Gastrocnemius medialis (tissue), 4 donors: Measurements from ENCODE around the gene EDC3.

Source experiments
- POLR2A ChIP-seq, 2 donors: fragments of 450-650 bp; IDR thresholded peaks; one replicate each; pipeline ENCODE4 v1.6.1; 2017; ENCODE audit warnings: antibody characterized with exemption in 2 of 2, mild to moderate bottlenecking in 2 of 2, moderate library complexity in 2 of 2
- TF ChIP-seq, protein P1 (sequence below), 5 experiments: fragments of 450-650 bp in 3 of 5; fragments of 200-600 bp in 2 of 5; sonication (generic) in 2 of 5; IDR thresholded peaks in 4 of 5; conservative IDR thresholded peaks in 1 of 5; 1 replicate in 4 of 5; 2 replicates in 1 of 5; pipeline ENCODE4 v1.5.1; 2016 to 2019; ENCODE audit warnings: antibody characterized with exemption in 5 of 5, mild to moderate bottlenecking in 3 of 5, moderate library complexity in 3 of 5

GRCh38 chr15:74613089-74613952 is 82.5 kb downstream of the EDC3 start:
- no peak for TF ChIP-seq POLR2A (IDR thresholded peaks at IDR 0.05)
- TF ChIP-seq, protein P1, sequence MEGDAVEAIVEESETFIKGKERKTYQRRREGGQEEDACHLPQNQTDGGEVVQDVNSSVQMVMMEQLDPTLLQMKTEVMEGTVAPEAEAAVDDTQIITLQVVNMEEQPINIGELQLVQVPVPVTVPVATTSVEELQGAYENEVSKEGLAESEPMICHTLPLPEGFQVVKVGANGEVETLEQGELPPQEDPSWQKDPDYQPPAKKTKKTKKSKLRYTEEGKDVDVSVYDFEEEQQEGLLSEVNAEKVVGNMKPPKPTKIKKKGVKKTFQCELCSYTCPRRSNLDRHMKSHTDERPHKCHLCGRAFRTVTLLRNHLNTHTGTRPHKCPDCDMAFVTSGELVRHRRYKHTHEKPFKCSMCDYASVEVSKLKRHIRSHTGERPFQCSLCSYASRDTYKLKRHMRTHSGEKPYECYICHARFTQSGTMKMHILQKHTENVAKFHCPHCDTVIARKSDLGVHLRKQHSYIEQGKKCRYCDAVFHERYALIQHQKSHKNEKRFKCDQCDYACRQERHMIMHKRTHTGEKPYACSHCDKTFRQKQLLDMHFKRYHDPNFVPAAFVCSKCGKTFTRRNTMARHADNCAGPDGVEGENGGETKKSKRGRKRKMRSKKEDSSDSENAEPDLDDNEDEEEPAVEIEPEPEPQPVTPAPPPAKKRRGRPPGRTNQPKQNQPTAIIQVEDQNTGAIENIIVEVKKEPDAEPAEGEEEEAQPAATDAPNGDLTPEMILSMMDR (IDR thresholded peaks at IDR 0.05 in 4 of 5, conservative IDR thresholded peaks at IDR 0.05 in 1 of 5), result no peak
